LNCaP clone FGC (cell line): Measurements from ENCODE around the gene RABGGTA.
A peak's percentile ranks its signal among the peaks of the same experiment; 100 is the strongest.

ENCODE experiments used
- DNase-seq: peaks from one replicate; pipeline ENCODE4 v3.0.0-alpha.2; 2011; ENCODE audit warnings: low read depth
- H3K4me3 ChIP-seq: 2 replicates; pipeline ENCODE4 v1.5.1; 2011; ENCODE audit warnings: mild to moderate bottlenecking, low read depth, low read length, control low read depth
- CTCF ChIP-seq: IDR thresholded peaks from 2 replicates; pipeline ENCODE4 v1.5.1; 2012; ENCODE audit warnings: mild to moderate bottlenecking; ENCODE audit not compliant: control insufficient read depth, insufficient read depth; ENCODE audit errors: extremely low read depth

RABGGTA gene

GRCh38 chr14:24298892-24299254 is 27.5 kb upstream of the RABGGTA start:
- no peak for TF ChIP-seq CTCF
- no peak for DNase-seq
- H3K4me3 ChIP-seq, result peak overlapping the region; percentile 98

- peak; percentile 57 for TF ChIP-seq CTCF
- DNase-seq, result no peak
- H3K4me3 ChIP-seq, result no peak overlapping the region
Observed at GRCh38 chr14:24297190-24297964, 26.0 kb upstream of the RABGGTA start.

GRCh38 chr14:24296341-24297157 is 25.2 kb upstream of the RABGGTA start:
- DNase-seq, result no peak
- H3K4me3 ChIP-seq, result no peak overlapping the region
- TF ChIP-seq CTCF, result peak; percentile 82

- no peak for DNase-seq
- H3K4me3 ChIP-seq, result no peak overlapping the region
- TF ChIP-seq CTCF, result no peak
Observed at GRCh38 chr14:24293525-24293924, 22.1 kb upstream of the RABGGTA start.

GRCh38 chr14:24292118-24292807 is 20.9 kb upstream of the RABGGTA start:
- DNase-seq, result no peak
- H3K4me3 ChIP-seq, result no peak overlapping the region
- no peak for TF ChIP-seq CTCF

GRCh38 chr14:24291446-24292117 is 20.2 kb upstream of the RABGGTA start:
- no peak for DNase-seq
- no peak overlapping the region for H3K4me3 ChIP-seq
- TF ChIP-seq CTCF, result no peak
